GM19397 (cell line): Measurements from ENCODE around the gene FMNL2.

Source experiments
- ATAC-seq: cut with Tn5 transposase; IDR thresholded peaks from one replicate; pipeline ENCODE4 v1.9.1; 2021; ENCODE audit warnings: mild to moderate bottlenecking, moderate library complexity; ENCODE audit not compliant: unreplicated experiment

Gene FMNL2

GRCh38 chr2:152548111-152548875 lies 213.3 kb downstream of the FMNL2 start:
- ATAC-seq = no peak

GRCh38 chr2:152548996-152549395 lies 214.0 kb downstream of the FMNL2 start:
- ATAC-seq = no peak

- no peak for ATAC-seq
These were observed 214.4 kb downstream of the FMNL2 start for GRCh38 chr2:152549423-152549822.

GRCh38 chr2:152550386-152550785 lies 215.4 kb downstream of the FMNL2 start:
- no peak for ATAC-seq

- ATAC-seq = no peak
These were observed 217.9 kb downstream of the FMNL2 start for GRCh38 chr2:152552888-152553287.

GRCh38 chr2:152553518-152553917 lies 218.5 kb downstream of the FMNL2 start:
- no peak for ATAC-seq

- ATAC-seq = no peak
These were observed 220.1 kb downstream of the FMNL2 start for GRCh38 chr2:152555048-152555447.

- ATAC-seq = no peak
These were observed 221.5 kb downstream of the FMNL2 start for GRCh38 chr2:152556506-152556905.

GRCh38 chr2:152557273-152557888 lies 222.4 kb downstream of the FMNL2 start:
- ATAC-seq = no peak

- peak; percentile 60 for ATAC-seq
These were observed 223.4 kb downstream of the FMNL2 start for GRCh38 chr2:152558158-152558984.

GRCh38 chr2:152559008-152559407 lies 224.0 kb downstream of the FMNL2 start:
- peak; percentile 38 for ATAC-seq

- ATAC-seq = no peak
These were observed 225.2 kb downstream of the FMNL2 start for GRCh38 chr2:152560166-152560565.

- no peak for ATAC-seq
These were observed 226.1 kb downstream of the FMNL2 start for GRCh38 chr2:152560873-152561595.

GRCh38 chr2:152562198-152562884 lies 227.4 kb downstream of the FMNL2 start:
- no peak for ATAC-seq

GRCh38 chr2:152563764-152564163 lies 228.8 kb downstream of the FMNL2 start:
- ATAC-seq = no peak

GRCh38 chr2:152564754-152565551 lies 230.0 kb downstream of the FMNL2 start:
- ATAC-seq = peak; percentile 64

GRCh38 chr2:152565884-152566727 lies 231.1 kb downstream of the FMNL2 start:
- ATAC-seq = no peak

- ATAC-seq = no peak
These were observed 231.7 kb downstream of the FMNL2 start for GRCh38 chr2:152566728-152567069.

GRCh38 chr2:152568531-152568930 lies 233.6 kb downstream of the FMNL2 start:
- ATAC-seq = no peak
